Transverse colon (tissue), 4 donors: ENCODE data around the gene MDFI.

ENCODE experiments used
- EP300 ChIP-seq: sonication (generic); formaldehyde crosslinking; IDR thresholded peaks from one replicate; pipeline ENCODE4 v1.6.1; 2017; ENCODE audit warnings: antibody characterized with exemption, low read depth
- POLR2A ChIP-seq: fragments of 450-650 bp; IDR thresholded peaks from one replicate; pipeline ENCODE4 v1.6.1; 2016; ENCODE audit warnings: antibody characterized with exemption, mild to moderate bottlenecking, moderate library complexity
- POLR2AphosphoS5 ChIP-seq, 3 donors: sonication (generic); formaldehyde crosslinking; IDR thresholded peaks; one replicate each; pipeline ENCODE4 v1.6.1; 2016; ENCODE audit warnings: antibody characterized with exemption in 3 of 3
- TF ChIP-seq, protein P1 (sequence below), 5 experiments: fragments of 200-600 bp in 3 of 5; fragments of 450-650 bp in 2 of 5; sonication (generic) in 3 of 5; IDR thresholded peaks; 1 replicate in 2 of 5; 2 replicates in 3 of 5; pipeline ENCODE4 v1.5.1; 2016 to 2017; ENCODE audit warnings: antibody characterized with exemption in 5 of 5, inconsistent platforms in 3 of 5, mild to moderate bottlenecking in 2 of 5, moderate library complexity in 1 of 5

DNA sequence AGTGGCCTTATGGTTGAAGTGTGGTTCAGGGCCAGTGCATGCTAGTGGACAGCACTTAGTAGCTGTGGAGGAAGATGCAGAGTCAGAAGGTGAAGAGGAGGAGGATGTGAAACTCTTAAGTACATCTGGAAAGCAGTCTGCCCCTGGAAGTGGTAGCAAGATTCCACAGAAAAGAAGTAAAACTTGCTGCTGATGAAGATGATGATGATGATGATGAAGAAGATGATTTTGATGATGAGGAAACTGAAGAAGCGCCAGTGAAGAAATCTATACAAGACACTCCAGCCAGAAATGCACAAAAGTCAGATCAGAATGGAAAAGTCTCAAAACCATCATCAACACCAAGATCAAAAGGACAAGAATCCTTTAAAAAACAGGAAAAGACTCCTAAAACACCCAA, 28.9 kb downstream of the MDFI start:
- TF ChIP-seq, protein P1, sequence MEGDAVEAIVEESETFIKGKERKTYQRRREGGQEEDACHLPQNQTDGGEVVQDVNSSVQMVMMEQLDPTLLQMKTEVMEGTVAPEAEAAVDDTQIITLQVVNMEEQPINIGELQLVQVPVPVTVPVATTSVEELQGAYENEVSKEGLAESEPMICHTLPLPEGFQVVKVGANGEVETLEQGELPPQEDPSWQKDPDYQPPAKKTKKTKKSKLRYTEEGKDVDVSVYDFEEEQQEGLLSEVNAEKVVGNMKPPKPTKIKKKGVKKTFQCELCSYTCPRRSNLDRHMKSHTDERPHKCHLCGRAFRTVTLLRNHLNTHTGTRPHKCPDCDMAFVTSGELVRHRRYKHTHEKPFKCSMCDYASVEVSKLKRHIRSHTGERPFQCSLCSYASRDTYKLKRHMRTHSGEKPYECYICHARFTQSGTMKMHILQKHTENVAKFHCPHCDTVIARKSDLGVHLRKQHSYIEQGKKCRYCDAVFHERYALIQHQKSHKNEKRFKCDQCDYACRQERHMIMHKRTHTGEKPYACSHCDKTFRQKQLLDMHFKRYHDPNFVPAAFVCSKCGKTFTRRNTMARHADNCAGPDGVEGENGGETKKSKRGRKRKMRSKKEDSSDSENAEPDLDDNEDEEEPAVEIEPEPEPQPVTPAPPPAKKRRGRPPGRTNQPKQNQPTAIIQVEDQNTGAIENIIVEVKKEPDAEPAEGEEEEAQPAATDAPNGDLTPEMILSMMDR (IDR thresholded peaks at IDR 0.05), result no peak
- no peak for TF ChIP-seq EP300
- no peak for TF ChIP-seq POLR2AphosphoS5 (IDR thresholded peaks at IDR 0.05)
- TF ChIP-seq POLR2A, result no peak
